ENCODE data around the gene LMF1.

LMF1 gene

DNA sequence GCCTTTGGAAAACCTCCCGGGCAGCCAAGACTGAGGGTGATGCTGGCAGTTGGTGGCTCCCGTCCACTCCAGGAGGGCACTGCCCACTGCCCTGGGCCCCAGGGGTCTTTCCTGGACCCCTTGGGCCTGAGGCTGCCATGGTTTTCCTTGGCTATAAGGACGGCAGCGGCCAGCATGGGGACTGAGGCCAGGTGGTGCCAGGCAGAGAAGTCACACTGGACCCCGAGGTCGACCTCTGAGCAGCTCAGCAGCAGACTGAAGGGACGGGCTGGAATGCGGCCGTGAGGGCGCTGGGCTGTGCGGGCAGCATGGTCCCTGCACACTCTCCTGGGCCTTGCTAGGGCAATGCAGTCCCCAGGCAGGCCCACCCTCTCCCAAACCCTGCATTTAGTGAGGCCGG lies 114.7 kb downstream of the LMF1 start:
- Histone ChIP-seq H3K27ac (ENCODE audit: low read depth, low read length) (no peak overlapping the region), H3K4me3 (ENCODE audit: low read length) (no peak overlapping the region)

DNA sequence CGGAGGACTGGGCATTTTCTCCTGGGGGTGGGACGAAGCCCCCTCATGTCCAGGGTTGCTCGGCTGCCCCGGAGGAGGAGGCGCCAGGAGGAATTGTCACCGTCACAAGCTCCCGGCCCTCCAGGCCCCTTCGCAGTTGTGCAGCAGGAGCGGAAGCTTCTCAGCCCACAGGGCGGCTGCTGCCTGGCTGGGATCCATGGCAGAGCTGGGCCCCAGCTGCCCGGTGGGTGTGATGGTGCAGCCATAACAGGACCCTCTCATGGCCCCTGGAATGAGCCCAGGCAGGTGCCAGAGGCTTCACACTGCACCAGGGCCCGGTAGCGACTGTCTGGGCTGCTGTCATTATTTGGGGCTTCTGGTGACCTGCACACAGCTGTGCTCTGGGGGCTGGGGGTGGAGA lies 115.3 kb downstream of the LMF1 start:
- H3K27me3 ChIP-seq (ENCODE audit: control insufficient read depth, insufficient read depth, low read length), result no peaks in the 10 kb centered on the region
- no peaks in the 10 kb centered on the region for H3K36me3 ChIP-seq (ENCODE audit: control insufficient read depth, insufficient read depth, low read length)
- H3K4me3 ChIP-seq (ENCODE audit: low read length), result no peak overlapping the region
- no peak overlapping the region for H3K27ac ChIP-seq (ENCODE audit: low read depth, low read length)
- H3K4me1 ChIP-seq (ENCODE audit: control insufficient read depth, insufficient read depth, low read length), result no peaks in the 10 kb centered on the region
- no peak overlapping the region for H3K9ac ChIP-seq (ENCODE audit: low read length)

More for the DNA sequence above, 114.7 kb downstream of the LMF1 start:
- no peaks in the 10 kb centered on the region for H3K36me3 ChIP-seq (ENCODE audit: control insufficient read depth, insufficient read depth, low read length)
- H3K9ac ChIP-seq (ENCODE audit: low read length), result no peak overlapping the region
- H3K27me3 ChIP-seq (ENCODE audit: control insufficient read depth, insufficient read depth, low read length), result no peaks in the 10 kb centered on the region
- no peaks in the 10 kb centered on the region for H3K4me1 ChIP-seq (ENCODE audit: control insufficient read depth, insufficient read depth, low read length)

DNA sequence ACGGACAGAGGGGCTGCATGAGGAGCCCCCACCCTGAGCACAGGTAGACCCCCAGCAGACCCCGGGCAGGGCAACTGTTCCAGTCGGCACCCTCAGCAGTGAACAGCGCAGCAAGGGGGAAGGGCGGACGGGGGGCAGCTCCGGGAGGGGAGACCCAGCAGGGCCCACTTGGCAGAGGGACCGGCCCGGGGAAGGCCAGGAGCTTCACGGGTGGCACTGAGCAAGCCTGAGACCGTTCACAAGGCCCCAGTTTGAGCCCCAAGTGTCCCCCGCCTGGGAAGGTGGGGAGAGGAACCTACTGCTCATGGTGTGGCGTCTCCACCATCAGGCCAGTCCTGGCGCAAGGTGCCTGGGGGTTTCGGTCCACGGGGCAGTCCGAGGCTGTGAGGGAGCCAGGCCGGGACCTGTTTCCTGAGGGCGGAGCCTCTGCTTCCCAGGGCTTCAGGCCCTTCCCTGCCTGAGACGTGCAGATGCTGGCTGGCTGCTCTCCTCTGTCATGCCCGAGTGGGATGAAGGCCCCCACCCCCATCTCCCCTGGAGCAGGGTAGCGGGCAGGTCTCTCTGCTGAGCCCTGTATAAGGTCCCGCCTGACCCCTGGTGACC lies 115.9 kb downstream of the LMF1 start:
- H3K4me3 ChIP-seq (ENCODE audit: low read length), result no peak overlapping the region
- no peaks in the 10 kb centered on the region for H3K36me3 ChIP-seq (ENCODE audit: control insufficient read depth, insufficient read depth, low read length)
- no peaks in the 10 kb centered on the region for H3K27me3 ChIP-seq (ENCODE audit: control insufficient read depth, insufficient read depth, low read length)
- no peak overlapping the region for H3K27ac ChIP-seq (ENCODE audit: low read depth, low read length)
- no peak overlapping the region for H3K9ac ChIP-seq (ENCODE audit: low read length)
- no peaks in the 10 kb centered on the region for H3K4me1 ChIP-seq (ENCODE audit: control insufficient read depth, insufficient read depth, low read length)

DNA sequence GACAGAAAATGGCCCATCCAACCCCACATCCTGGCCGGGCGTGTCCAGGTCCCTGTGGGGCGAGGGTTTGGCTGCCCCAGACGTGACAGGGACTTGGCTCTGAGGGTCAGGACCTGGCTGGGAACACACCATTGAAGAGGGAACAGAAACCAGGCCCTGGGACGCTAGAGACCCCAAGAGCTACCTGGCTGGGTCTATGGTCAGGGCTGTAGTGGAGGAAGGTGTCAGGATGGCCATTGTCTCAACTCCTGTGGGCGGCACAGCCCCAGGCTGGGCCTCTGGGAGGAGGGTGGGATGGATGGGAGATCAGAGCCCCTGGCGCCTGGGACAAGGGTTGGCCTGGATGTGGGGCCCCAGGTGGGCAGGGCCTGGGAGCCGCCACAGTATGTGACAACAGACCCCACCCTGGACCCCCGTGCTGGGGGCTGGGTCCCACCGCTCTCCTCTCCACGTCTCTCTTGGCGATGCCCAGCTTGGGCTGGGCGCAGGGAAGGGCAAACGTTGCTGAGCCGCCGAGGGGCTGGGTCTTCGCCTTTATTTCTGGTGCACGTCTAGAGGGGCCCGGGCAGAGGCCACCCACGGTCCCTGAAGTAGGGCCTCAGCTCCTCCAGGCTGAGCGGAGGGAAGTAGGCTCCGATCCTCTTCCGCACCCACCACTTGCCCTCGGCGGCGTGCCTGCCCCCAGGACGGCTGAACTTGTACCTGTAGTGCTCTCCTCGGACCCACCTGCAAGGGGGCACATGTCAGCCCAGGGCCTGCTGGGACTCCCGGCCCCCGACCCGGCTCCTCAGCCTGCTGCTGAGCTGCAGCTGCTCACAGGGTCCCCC lies 116.6 kb downstream of the LMF1 start:
- H3K4me3 ChIP-seq (ENCODE audit: low read length), result no peak overlapping the region
- no peaks in the 10 kb centered on the region for H3K4me1 ChIP-seq (ENCODE audit: control insufficient read depth, insufficient read depth, low read length)
- H3K27me3 ChIP-seq (ENCODE audit: control insufficient read depth, insufficient read depth, low read length), result no peaks in the 10 kb centered on the region
- H3K9ac ChIP-seq (ENCODE audit: low read length), result no peak overlapping the region
- H3K27ac ChIP-seq (ENCODE audit: low read depth, low read length), result no peak overlapping the region
- no peaks in the 10 kb centered on the region for H3K36me3 ChIP-seq (ENCODE audit: control insufficient read depth, insufficient read depth, low read length)

DNA sequence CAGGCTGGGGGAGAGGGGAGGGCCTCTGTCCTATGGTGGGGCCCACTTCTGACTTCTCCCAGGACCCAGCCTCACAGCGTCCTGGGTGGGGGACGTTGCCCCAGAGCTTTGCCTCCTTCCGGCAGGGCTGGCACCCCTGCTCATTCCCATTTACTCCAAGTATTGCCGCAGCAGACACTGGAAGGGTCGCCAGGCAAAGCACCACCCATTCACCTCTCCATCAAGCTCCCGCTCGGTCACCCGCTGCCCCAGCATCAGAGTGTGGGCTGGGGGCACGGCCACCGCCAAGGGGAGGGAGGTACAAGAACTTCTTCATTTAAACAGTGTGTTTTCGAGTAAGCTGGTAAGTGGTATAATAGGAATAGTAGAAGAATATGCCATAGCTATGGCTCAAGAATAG lies 117.5 kb downstream of the LMF1 start:
- H3K4me3 ChIP-seq (ENCODE audit: low read length), result no peak overlapping the region
- H3K27ac ChIP-seq (ENCODE audit: low read depth, low read length), result no peak overlapping the region
- no peaks in the 10 kb centered on the region for H3K27me3 ChIP-seq (ENCODE audit: control insufficient read depth, insufficient read depth, low read length)
- H3K36me3 ChIP-seq (ENCODE audit: control insufficient read depth, insufficient read depth, low read length), result no peaks in the 10 kb centered on the region
- no peaks in the 10 kb centered on the region for H3K4me1 ChIP-seq (ENCODE audit: control insufficient read depth, insufficient read depth, low read length)
- no peak overlapping the region for H3K9ac ChIP-seq (ENCODE audit: low read length)

DNA sequence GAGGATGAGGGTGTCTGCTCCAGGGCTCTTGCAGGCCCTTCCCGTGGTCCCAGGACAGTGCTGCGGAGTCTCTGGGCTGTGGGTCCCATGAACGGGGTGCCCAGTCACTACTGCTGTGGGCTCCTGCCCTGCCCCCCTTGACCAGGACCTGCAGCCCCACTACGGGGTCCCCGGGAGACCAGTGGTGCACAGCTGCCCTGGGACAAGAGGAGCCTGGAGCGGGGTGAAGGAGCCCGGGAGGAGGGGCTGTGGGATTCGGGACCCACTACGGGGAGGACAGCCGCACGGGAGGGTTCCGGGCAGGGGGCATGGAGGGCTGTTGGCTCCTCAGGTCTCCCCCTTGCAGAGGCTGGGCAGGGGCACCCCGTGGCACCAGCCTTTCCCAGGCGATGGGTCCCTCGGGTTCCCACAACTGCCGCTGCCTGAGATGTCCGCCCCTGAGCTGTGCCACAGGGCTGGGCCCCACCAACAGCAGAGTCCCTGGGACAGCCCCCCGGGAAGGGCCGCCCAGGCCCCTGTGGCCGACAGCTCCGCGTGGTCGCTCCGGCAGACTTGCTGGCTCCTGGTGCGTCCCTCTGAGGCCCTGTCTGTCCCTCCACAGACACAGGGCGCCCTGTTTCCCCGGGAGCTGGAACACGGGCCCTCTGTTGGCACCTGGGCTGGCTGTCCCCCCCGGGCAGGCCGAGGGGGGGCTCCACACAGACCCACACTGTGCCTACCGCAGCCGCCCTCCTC lies 118.2 kb downstream of the LMF1 start:
- Histone ChIP-seq H3K4me3 (ENCODE audit: low read length) (no peak overlapping the region), H3K27ac (ENCODE audit: low read depth, low read length) (no peak overlapping the region), H3K36me3 (ENCODE audit: control insufficient read depth, insufficient read depth, low read length) (no peaks in the 10 kb centered on the region), H3K9ac (ENCODE audit: low read length) (no peak overlapping the region), H3K27me3 (ENCODE audit: control insufficient read depth, insufficient read depth, low read length) (no peaks in the 10 kb centered on the region), H3K4me1 (ENCODE audit: control insufficient read depth, insufficient read depth, low read length) (no peaks in the 10 kb centered on the region)

DNA sequence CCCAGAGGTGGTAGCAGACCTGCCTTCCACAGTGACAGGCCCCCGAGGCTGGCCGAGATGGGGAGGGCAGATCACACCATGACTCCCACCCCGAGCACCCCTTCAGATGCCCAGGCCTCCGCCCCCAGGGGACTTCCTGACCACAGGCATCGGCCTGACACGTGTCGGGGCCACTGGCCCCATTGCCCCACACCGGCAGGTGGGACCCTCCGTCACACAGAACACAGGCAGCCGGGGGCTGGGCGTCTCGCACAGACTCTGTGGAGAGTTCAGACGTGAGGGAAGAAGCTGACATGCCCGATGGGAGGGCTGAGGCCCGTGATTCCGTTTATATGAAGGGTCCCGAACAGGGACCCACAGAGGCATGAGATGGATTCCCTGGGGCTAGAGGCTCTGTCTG lies 118.9 kb downstream of the LMF1 start:
- no peak overlapping the region for H3K9ac ChIP-seq (ENCODE audit: low read length)
- no peaks in the 10 kb centered on the region for H3K4me1 ChIP-seq (ENCODE audit: control insufficient read depth, insufficient read depth, low read length)
- H3K36me3 ChIP-seq (ENCODE audit: control insufficient read depth, insufficient read depth, low read length), result no peaks in the 10 kb centered on the region
- H3K27ac ChIP-seq (ENCODE audit: low read depth, low read length), result no peak overlapping the region
- no peaks in the 10 kb centered on the region for H3K27me3 ChIP-seq (ENCODE audit: control insufficient read depth, insufficient read depth, low read length)
- no peak overlapping the region for H3K4me3 ChIP-seq (ENCODE audit: low read length)

DNA sequence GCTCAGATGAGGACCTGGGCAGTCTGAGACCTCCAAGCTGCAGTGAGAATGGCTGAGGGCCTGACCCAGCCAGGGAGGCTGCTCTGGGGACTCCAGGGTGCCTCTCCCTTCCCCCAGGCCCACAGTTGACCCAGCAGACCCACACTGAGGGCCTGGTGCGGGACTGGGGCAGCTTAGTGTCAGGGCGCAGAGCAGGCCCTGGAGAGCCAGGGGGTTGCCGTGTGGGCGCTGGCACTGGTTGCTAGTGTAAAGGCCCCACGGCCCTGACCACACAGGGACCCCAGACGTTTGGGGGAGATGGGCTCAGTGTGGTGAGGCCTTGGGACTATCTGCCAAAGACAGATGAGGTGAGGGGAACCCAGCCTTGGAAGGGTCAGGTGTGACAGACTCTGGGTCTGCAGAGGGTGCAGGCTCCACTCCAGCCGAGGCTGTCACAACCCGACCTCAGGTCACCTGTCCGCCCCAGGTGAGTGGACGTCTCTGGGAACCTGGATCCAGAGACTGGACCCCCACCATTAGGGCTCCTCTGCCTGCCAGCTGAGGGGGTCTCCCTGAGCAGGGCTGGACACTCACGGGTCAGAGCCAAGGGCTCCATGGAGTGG lies 119.5 kb downstream of the LMF1 start:
- Histone ChIP-seq H3K27me3 (ENCODE audit: control insufficient read depth, insufficient read depth, low read length) (no peaks in the 10 kb centered on the region), H3K27ac (ENCODE audit: low read depth, low read length) (no peak overlapping the region), H3K4me1 (ENCODE audit: control insufficient read depth, insufficient read depth, low read length) (no peaks in the 10 kb centered on the region), H3K4me3 (ENCODE audit: low read length) (no peak overlapping the region), H3K9ac (ENCODE audit: low read length) (no peak overlapping the region), H3K36me3 (ENCODE audit: control insufficient read depth, insufficient read depth, low read length) (no peaks in the 10 kb centered on the region)

DNA sequence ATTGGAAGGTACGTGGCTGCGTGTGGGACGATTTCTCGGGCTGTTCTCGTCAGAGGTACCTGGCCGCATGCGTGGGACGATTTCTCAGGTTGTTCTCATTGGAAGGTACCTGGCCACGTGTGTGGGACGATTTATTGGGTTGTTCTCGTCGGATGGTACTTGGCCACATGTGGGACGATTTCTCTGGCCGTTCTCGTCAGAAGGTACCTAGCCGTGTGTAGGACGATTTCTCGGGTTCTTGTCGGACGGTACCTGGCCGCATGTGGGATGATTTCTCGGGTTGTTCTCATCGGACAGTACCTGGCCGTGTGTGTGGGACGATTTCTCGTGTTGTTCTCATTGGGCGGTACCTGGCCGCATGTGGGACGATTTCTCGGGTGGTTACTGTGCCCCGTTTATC lies 120.1 kb downstream of the LMF1 start:
- no peaks in the 10 kb centered on the region for H3K27me3 ChIP-seq (ENCODE audit: control insufficient read depth, insufficient read depth, low read length)
- H3K4me3 ChIP-seq (ENCODE audit: low read length), result no peak overlapping the region
- no peaks in the 10 kb centered on the region for H3K4me1 ChIP-seq (ENCODE audit: control insufficient read depth, insufficient read depth, low read length)
- H3K9ac ChIP-seq (ENCODE audit: low read length), result no peak overlapping the region
- no peaks in the 10 kb centered on the region for H3K36me3 ChIP-seq (ENCODE audit: control insufficient read depth, insufficient read depth, low read length)
- no peak overlapping the region for H3K27ac ChIP-seq (ENCODE audit: low read depth, low read length)

DNA sequence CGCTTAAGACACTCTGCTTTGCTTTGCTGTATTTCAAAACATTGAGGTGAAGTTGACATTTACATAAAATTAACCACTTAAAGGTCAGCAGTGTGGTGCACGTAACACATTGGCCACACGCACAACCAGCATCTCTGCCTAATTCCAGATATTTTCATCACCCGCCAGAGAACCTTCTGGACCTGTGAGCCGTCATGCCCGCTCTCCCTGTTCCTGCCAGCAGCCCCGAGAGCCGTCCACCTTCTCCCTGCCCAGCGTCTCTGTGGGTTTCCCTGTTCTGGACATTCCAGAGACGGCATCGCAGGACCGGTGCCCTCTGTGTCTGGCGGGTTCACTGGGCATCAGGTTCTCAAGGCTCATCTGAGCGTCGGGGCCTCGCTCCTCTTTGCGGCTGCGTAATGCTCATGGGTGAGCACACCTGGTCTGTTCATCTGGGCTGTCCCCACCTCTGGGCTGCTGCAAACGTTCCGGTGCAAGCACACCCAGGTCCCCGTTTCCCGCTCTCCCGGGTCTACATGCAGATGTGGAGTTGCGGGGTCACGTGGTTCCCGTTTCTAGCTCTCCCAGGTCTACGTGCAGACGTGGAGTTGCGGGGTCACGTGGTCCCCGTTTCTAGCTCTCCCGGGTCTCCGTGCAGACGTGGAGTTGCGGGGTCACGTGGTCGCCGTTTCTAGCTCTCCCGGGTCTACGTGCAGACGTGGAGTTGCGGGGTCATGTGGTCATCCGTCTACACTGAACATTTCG lies 122.1 kb downstream of the LMF1 start:
- no peaks in the 10 kb centered on the region for H3K36me3 ChIP-seq (ENCODE audit: control insufficient read depth, insufficient read depth, low read length)
- H3K27ac ChIP-seq (ENCODE audit: low read depth, low read length), result no peak overlapping the region
- H3K4me3 ChIP-seq (ENCODE audit: low read length), result no peak overlapping the region
- no peaks in the 10 kb centered on the region for H3K4me1 ChIP-seq (ENCODE audit: control insufficient read depth, insufficient read depth, low read length)
- no peaks in the 10 kb centered on the region for H3K27me3 ChIP-seq (ENCODE audit: control insufficient read depth, insufficient read depth, low read length)
- no peak overlapping the region for H3K9ac ChIP-seq (ENCODE audit: low read length)

DNA sequence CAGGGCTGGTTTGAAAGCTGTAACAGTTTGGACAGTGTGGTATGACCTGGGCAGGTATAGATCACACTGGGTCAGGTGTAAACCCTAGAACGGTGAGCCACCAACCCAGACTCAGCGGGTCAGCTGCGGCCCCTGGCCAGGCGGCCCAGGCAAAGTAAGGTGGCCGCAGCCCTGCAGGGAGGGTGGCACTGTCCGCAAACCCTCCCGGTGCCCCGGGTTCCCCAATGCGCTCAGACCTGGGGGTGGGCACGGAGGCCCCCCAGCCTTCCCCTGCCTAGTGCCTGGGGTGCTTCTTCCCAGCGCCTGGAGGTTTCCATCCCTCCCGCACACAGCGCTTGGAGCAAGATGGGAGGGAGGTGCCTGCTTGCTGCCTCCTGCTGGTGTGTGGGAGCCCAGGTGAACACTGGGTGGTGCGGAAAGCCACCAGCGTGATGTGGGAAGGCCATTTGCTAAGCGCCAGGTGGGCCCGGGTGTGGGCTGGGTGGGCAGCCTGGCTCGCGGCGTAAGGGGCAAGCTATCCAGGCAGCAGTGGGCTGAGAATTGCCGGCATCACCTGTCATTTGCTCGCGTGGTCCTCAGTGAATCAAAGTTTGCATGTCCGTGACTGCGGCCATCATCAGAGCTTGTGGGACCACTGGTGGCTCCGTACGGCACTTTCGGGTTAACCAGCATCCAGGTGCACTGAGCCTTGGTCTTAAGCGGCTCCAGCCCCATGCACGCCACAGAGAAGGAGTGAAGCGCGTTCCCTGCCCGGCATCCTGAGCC lies 122.9 kb downstream of the LMF1 start:
- no peak overlapping the region for H3K27ac ChIP-seq (ENCODE audit: low read depth, low read length)
- H3K4me3 ChIP-seq (ENCODE audit: low read length), result no peak overlapping the region
- H3K9ac ChIP-seq (ENCODE audit: low read length), result no peak overlapping the region
- no peaks in the 10 kb centered on the region for H3K27me3 ChIP-seq (ENCODE audit: control insufficient read depth, insufficient read depth, low read length)
- no peaks in the 10 kb centered on the region for H3K36me3 ChIP-seq (ENCODE audit: control insufficient read depth, insufficient read depth, low read length)
- no peaks in the 10 kb centered on the region for H3K4me1 ChIP-seq (ENCODE audit: control insufficient read depth, insufficient read depth, low read length)

Data from rectal smooth muscle tissue (tissue), 1 donor.